WTC11 (cell line): ENCODE results near the gene GNAT3. TPM values are rescaled to one million over a fixed set of nuclear protein-coding genes. Genes with fewer than 3 reads are reported as not detected.

ENCODE experiments used
- ATAC-seq: fragments of 200-7000 bp; cut with Tn5 transposase; 2 replicates; pipeline ENCODE4 v1.10.0; 2021; ENCODE audit warnings: mild to moderate bottlenecking, moderate library complexity
- CTCF ChIA-PET: fragments of 300-600 bp; sonication (Branson Sonifier 250); formaldehyde crosslinking; loops from one replicate; lab custom pipeline; 2021; ENCODE audit warnings: antibody characterized with exemption; lab: Charles Lee
- POLR2A ChIA-PET: fragments of 350-600 bp; sonication (Branson Sonifier 250); formaldehyde crosslinking; loops from one replicate; lab custom pipeline; 2021; ENCODE audit warnings: antibody characterized with exemption; lab: Charles Lee
- DNase-seq: peaks from one replicate; pipeline ENCODE4 v3.0.0; 2021; ENCODE audit warnings: low spot score
- H3K27ac Mint-ChIP-seq: 2 replicates; pipeline ENCODE4 v1.8.0; 2021; ENCODE audit warnings: mixed read lengths
- H3K27me3 Mint-ChIP-seq: 2 replicates; pipeline ENCODE4 v1.8.0; 2021; ENCODE audit warnings: low read depth, mild to moderate bottlenecking, moderate library complexity, mixed read lengths
- H3K36me3 Mint-ChIP-seq: 2 replicates; pipeline ENCODE4 v1.8.0; 2021; ENCODE audit warnings: mixed read lengths
- H3K4me1 Mint-ChIP-seq: 2 replicates; pipeline ENCODE4 v1.8.0; 2022; ENCODE audit warnings: mixed read lengths
- H3K4me3 Mint-ChIP-seq: 2 replicates; pipeline ENCODE4 v1.8.0; 2021; ENCODE audit warnings: mild to moderate bottlenecking, moderate library complexity, mixed read lengths
- H3K9me3 Mint-ChIP-seq: 2 replicates; pipeline ENCODE4 v1.8.0; 2021; ENCODE audit warnings: mixed read lengths
- ATF2 ChIP-seq: sonication (generic); formaldehyde crosslinking; IDR thresholded peaks from 2 replicates; pipeline ENCODE4 v1.8.1; 2022; ENCODE audit warnings: low read depth, missing genetic modification reagents, borderline replicate concordance
- E2F5 ChIP-seq: sonication (generic); formaldehyde crosslinking; IDR thresholded peaks from 2 replicates; pipeline ENCODE4 v1.8.1; 2022; ENCODE audit warnings: mild to moderate bottlenecking, moderate library complexity, missing genetic modification reagents
- MYBL2 ChIP-seq: sonication (generic); formaldehyde crosslinking; IDR thresholded peaks from 2 replicates; pipeline ENCODE4 v1.8.1; 2023; ENCODE audit warnings: mild to moderate bottlenecking, moderate library complexity, missing genetic modification reagents
- OVOL2 ChIP-seq: fragments of 250-450 bp; sonication (Bioruptor Pico); IDR thresholded peaks from 2 replicates; pipeline ENCODE4 v1.9.0; 2021; ENCODE audit warnings: mild to moderate bottlenecking, borderline replicate concordance
- SMAD4 ChIP-seq: sonication (generic); formaldehyde crosslinking; IDR thresholded peaks from 2 replicates; pipeline ENCODE4 v1.8.0; 2022; ENCODE audit warnings: mild to moderate bottlenecking, missing genetic modification reagents
- SOX15 ChIP-seq: fragments of 250-450 bp; sonication (Bioruptor Pico); IDR thresholded peaks from 2 replicates; pipeline ENCODE4 v1.9.0; 2021; ENCODE audit warnings: mild to moderate bottlenecking
- TP53 ChIP-seq: sonication (generic); formaldehyde crosslinking; IDR thresholded peaks from 2 replicates; pipeline ENCODE4 v1.8.1; 2023; ENCODE audit warnings: mild to moderate bottlenecking, missing genetic modification reagents
- USF1 ChIP-seq: sonication (generic); formaldehyde crosslinking; IDR thresholded peaks from 2 replicates; pipeline ENCODE4 v1.8.0; 2022; ENCODE audit warnings: mild to moderate bottlenecking, missing genetic modification reagents
- ZBTB21 ChIP-seq: sonication (generic); formaldehyde crosslinking; IDR thresholded peaks from 2 replicates; pipeline ENCODE4 v1.8.1; 2023; ENCODE audit warnings: mild to moderate bottlenecking, missing genetic modification reagents, borderline replicate concordance
- total RNA-seq: library from RNA; stranded (reverse); gene quantifications from 3 replicates; pipeline ENCODE4 v1.2.3, GENCODE V29; 2021
- TF ChIP-seq, protein P1 (sequence below): fragments of 250-450 bp; sonication (Bioruptor Pico); IDR thresholded peaks from 2 replicates; pipeline ENCODE4 v1.9.0; 2021; ENCODE audit warnings: mild to moderate bottlenecking
- TF ChIP-seq, protein P2 (sequence below): fragments of 250-450 bp; sonication (Bioruptor Pico); conservative IDR thresholded peaks from 2 replicates; pipeline ENCODE4 v1.9.0; 2021; ENCODE audit warnings: mild to moderate bottlenecking
- TF ChIP-seq, protein P3 (sequence below): sonication (generic); formaldehyde crosslinking; IDR thresholded peaks from 2 replicates; pipeline ENCODE4 v1.8.0; 2022; ENCODE audit warnings: mild to moderate bottlenecking, missing genetic modification reagents

Gene GNAT3
- total RNA-seq, 1 experiment from 2014 or later, result not detected

DNA sequence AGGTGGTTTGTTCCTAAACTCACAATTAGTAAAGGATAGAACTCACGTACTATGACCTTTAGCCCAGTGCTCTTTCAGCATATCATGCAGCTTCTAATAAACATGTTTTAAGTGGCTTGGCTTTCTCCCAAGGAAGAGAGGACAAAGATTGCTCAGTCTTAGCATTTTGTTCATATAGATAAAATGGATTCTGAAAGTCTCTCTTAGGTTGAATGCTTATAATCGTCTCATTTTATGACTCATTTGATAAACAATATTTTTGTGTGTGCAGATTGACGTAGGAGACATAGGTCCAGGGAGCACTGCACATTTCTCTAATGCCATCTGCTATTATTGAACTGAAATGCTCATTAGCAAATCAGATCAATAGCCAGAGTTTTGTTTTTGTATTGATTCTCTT lies 44.8 kb downstream of the GNAT3 start:
- no peaks in the 10 kb centered on the region for H3K36me3 Mint-ChIP-seq
- no peak for TF ChIP-seq ATF2
- TF ChIP-seq, all 79 proteins: peak for 0
- Mint-ChIP-seq H3K27ac (no peak overlapping the region), H3K4me1 (no peaks in the 10 kb centered on the region), H3K9me3 (no peaks in the 10 kb centered on the region), H3K27me3 (no peaks in the 10 kb centered on the region), H3K4me3 (no peak overlapping the region)
- POLR2A ChIA-PET, result no interaction called here
- DNase-seq, result no peak
- no peak for ATAC-seq
- CTCF ChIA-PET, result no interaction called here

DNA sequence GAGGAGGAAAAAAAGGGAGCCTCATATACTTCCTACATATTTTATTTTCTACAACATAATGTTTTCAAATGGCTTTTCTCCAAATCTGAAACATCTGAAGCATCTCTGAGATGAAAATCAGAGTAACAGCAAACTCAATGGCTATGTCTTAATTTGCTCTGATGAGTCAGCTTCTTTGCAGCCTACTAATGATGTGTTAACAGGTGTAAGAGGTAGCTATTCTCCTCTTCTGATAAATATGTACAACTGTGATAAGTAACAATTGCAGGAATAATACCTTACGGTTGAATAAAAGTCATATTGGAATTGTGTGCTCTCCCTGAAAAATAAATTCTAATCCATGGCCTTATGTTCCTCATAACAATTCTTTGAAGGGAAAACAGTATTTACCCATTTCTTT lies 45.2 kb downstream of the GNAT3 start:
- H3K4me1 Mint-ChIP-seq, result no peaks in the 10 kb centered on the region
- H3K27ac Mint-ChIP-seq, result no peak overlapping the region
- no peaks in the 10 kb centered on the region for H3K9me3 Mint-ChIP-seq
- ChIA-PET CTCF (no interaction called here), POLR2A (no interaction called here)
- no peak for TF ChIP-seq E2F5 (CRISPR knock-in tag)
- TF ChIP-seq OVOL2 (CRISPR knock-in tag), result no peak
- H3K36me3 Mint-ChIP-seq, result no peaks in the 10 kb centered on the region
- H3K27me3 Mint-ChIP-seq, result no peaks in the 10 kb centered on the region
- no peak overlapping the region for H3K4me3 Mint-ChIP-seq
- DNase-seq (no peak), ATAC-seq (no peak)

- POLR2A ChIA-PET, result no interaction called here
- CTCF ChIA-PET, result no interaction called here
- no peaks in the 10 kb centered on the region for H3K27me3 Mint-ChIP-seq
- ATAC-seq, result no peak
- H3K9me3 Mint-ChIP-seq, result no peaks in the 10 kb centered on the region
- H3K4me1 Mint-ChIP-seq, result no peaks in the 10 kb centered on the region
- DNase-seq, result no peak
- no peak overlapping the region for H3K27ac Mint-ChIP-seq
- no peaks in the 10 kb centered on the region for H3K36me3 Mint-ChIP-seq
- H3K4me3 Mint-ChIP-seq, result no peak overlapping the region
- no peak for TF ChIP-seq SOX15 (CRISPR knock-in tag)
- TF ChIP-seq MYBL2 (CRISPR knock-in tag), result no peak
- no peak for TF ChIP-seq USF1 (CRISPR knock-in tag)
- TF ChIP-seq, protein P1, sequence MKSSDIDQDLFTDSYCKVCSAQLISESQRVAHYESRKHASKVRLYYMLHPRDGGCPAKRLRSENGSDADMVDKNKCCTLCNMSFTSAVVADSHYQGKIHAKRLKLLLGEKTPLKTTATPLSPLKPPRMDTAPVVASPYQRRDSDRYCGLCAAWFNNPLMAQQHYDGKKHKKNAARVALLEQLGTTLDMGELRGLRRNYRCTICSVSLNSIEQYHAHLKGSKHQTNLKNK, result no peak
- TF ChIP-seq SMAD4, result no peak
- TF ChIP-seq, protein P2, sequence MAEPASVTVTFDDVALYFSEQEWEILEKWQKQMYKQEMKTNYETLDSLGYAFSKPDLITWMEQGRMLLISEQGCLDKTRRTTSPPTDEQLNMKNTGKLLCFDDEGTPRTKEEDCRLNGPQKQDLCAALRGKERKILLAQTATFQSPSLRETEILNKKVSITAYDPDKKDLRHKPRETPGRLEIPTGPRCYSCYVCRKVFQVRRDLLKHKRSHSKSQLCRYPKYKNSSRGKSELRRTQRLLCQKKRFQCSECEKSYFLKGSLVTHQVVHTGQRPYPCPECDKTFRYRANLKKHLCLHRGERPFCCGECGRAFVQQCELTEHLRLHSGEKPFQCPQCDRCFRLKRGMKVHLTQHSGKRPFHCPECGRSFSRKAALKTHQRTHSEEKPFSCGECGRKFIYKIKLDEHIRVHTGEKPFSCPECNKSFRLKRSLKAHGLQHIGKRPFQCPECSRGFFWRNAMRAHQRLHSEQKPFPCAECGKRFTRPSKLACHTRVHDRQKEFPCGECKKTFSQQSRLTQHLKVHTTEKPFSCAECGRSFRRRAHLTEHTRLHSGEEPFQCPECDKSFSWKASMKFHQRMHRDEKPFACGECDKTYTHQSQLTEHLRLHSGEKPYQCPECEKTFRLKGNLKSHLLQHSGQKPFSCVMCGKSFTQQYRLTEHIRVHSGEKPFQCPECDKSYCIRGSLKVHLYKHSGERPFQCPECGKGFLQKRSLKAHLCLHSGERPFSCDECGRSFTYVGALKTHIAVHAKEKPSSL (CRISPR knock-in tag), result no peak
- no peak for TF ChIP-seq TP53 (CRISPR knock-in tag)
- TF ChIP-seq, protein P3, sequence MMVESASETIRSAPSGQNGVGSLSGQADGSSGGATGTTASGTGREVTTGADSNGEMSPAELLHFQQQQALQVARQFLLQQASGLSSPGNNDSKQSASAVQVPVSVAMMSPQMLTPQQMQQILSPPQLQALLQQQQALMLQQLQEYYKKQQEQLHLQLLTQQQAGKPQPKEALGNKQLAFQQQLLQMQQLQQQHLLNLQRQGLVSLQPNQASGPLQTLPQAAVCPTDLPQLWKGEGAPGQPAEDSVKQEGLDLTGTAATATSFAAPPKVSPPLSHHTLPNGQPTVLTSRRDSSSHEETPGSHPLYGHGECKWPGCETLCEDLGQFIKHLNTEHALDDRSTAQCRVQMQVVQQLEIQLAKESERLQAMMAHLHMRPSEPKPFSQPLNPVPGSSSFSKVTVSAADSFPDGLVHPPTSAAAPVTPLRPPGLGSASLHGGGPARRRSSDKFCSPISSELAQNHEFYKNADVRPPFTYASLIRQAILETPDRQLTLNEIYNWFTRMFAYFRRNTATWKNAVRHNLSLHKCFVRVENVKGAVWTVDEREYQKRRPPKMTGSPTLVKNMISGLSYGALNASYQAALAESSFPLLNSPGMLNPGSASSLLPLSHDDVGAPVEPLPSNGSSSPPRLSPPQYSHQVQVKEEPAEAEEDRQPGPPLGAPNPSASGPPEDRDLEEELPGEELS (CRISPR knock-in tag), result no peak
- no peak for TF ChIP-seq ZBTB21 (CRISPR knock-in tag)
These were observed 47.7 kb downstream of the GNAT3 start for GRCh38 chr7:80464211-80464610.
